ENCODE results near the gene LCP1.

- TF ChIP-seq YY1 (IDR thresholded peaks at IDR 0.05; ENCODE audit: insufficient read depth, insufficient read length), result no peak
- TF ChIP-seq ZNF274 (IDR thresholded peaks at IDR 0.05; ENCODE audit: low read depth, low read length), result no peak
These were observed 23.8 kb downstream of the LCP1 start for GRCh38 chr13:46158222-46158621.
